Glutamatergic neuron (in vitro differentiated cells): ENCODE results near the gene EXOSC5. TPM values are rescaled to one million over a fixed set of nuclear protein-coding genes. Genes with fewer than 3 reads are reported as not detected.

Source experiments
- DNase-seq: peaks from one replicate; pipeline ENCODE4 v3.0.0; 2022
- H3K27ac Mint-ChIP-seq: one replicate; pipeline ENCODE4 v1.8.0; 2020; ENCODE audit warnings: mild to moderate bottlenecking, mixed read lengths, inconsistent platforms; ENCODE audit not compliant: unreplicated experiment
- H3K27me3 Mint-ChIP-seq: one replicate; pipeline ENCODE4 v1.8.0; 2020; ENCODE audit warnings: mild to moderate bottlenecking, moderate library complexity, mixed read lengths, inconsistent platforms; ENCODE audit not compliant: unreplicated experiment
- H3K36me3 Mint-ChIP-seq: one replicate; pipeline ENCODE4 v1.8.0; 2020; ENCODE audit warnings: mild to moderate bottlenecking, mixed read lengths, inconsistent platforms; ENCODE audit not compliant: unreplicated experiment
- H3K4me1 Mint-ChIP-seq: one replicate; pipeline ENCODE4 v1.8.0; 2020; ENCODE audit warnings: mild to moderate bottlenecking, low read depth, mixed read lengths, inconsistent platforms; ENCODE audit not compliant: unreplicated experiment
- H3K4me3 Mint-ChIP-seq: one replicate; pipeline ENCODE4 v1.8.0; 2020; ENCODE audit warnings: mild to moderate bottlenecking, mixed read lengths, inconsistent platforms; ENCODE audit not compliant: unreplicated experiment
- H3K9me3 Mint-ChIP-seq: one replicate; pipeline ENCODE4 v1.8.0; 2020; ENCODE audit warnings: mild to moderate bottlenecking, moderate library complexity, mixed read lengths, inconsistent platforms; ENCODE audit not compliant: unreplicated experiment
- total RNA-seq: library from RNA; stranded (reverse); fragmentation: NEBNext Ultra II Directional; extraction: Animal tissue kit (Norgen Biotek cat#: 25700); gene quantifications from one replicate; pipeline ENCODE4 v1.2.1, GENCODE V29; 2021; ENCODE audit not compliant: unreplicated experiment
- TF ChIP-seq, protein P1 (sequence below): fragments of 200-600 bp; sonication (generic); IDR thresholded peaks from one replicate; pipeline ENCODE4 v1.5.0; 2021; ENCODE audit not compliant: partially characterized antibody, unreplicated experiment

Gene EXOSC5
- total RNA-seq, 1 donor from 2014 or later = 18.2 TPM

DNA sequence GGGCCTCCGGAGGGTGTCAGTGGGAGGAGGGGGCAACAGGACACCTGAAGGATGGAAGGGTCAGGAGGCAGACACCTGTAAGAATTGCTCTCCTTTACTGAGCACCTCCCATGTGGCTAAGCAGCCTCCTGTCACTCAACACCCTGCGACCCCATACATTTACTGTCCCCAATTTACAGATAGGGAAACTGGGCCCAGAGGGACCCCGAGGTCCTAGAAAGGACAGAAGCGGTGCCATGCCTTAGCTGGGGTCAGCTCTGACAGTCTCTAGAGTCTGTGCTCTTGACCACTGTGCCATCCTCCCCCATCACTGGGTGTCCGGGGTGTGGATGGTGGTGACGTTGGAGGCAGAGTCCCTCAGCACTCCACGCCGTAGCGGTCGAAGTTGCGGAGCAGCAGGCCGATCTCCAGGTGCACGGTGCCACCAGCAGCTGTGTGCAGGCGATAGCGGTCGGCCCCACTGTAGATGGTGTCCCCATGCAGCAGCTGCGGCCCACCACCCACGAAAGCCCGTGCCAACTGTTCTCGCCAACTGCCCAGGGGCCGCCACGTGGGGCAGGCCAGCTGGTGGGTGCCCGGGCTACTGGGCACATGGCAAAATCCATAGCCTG lies 42.7 kb downstream of the EXOSC5 start:
- peak overlapping the region; percentile 85 for H3K4me3 Mint-ChIP-seq
- H3K36me3 Mint-ChIP-seq = peaks cover 5% of the 10 kb centered on the region
- peak overlapping the region; percentile 11 for H3K27ac Mint-ChIP-seq
- H3K27me3 Mint-ChIP-seq = peaks cover 20% of the 10 kb centered on the region
- H3K9me3 Mint-ChIP-seq = peaks cover 12% of the 10 kb centered on the region
- TF ChIP-seq, protein P1, sequence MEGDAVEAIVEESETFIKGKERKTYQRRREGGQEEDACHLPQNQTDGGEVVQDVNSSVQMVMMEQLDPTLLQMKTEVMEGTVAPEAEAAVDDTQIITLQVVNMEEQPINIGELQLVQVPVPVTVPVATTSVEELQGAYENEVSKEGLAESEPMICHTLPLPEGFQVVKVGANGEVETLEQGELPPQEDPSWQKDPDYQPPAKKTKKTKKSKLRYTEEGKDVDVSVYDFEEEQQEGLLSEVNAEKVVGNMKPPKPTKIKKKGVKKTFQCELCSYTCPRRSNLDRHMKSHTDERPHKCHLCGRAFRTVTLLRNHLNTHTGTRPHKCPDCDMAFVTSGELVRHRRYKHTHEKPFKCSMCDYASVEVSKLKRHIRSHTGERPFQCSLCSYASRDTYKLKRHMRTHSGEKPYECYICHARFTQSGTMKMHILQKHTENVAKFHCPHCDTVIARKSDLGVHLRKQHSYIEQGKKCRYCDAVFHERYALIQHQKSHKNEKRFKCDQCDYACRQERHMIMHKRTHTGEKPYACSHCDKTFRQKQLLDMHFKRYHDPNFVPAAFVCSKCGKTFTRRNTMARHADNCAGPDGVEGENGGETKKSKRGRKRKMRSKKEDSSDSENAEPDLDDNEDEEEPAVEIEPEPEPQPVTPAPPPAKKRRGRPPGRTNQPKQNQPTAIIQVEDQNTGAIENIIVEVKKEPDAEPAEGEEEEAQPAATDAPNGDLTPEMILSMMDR = no peak
- H3K4me1 Mint-ChIP-seq = peaks cover 9% of the 10 kb centered on the region
- no peak for DNase-seq

DNA sequence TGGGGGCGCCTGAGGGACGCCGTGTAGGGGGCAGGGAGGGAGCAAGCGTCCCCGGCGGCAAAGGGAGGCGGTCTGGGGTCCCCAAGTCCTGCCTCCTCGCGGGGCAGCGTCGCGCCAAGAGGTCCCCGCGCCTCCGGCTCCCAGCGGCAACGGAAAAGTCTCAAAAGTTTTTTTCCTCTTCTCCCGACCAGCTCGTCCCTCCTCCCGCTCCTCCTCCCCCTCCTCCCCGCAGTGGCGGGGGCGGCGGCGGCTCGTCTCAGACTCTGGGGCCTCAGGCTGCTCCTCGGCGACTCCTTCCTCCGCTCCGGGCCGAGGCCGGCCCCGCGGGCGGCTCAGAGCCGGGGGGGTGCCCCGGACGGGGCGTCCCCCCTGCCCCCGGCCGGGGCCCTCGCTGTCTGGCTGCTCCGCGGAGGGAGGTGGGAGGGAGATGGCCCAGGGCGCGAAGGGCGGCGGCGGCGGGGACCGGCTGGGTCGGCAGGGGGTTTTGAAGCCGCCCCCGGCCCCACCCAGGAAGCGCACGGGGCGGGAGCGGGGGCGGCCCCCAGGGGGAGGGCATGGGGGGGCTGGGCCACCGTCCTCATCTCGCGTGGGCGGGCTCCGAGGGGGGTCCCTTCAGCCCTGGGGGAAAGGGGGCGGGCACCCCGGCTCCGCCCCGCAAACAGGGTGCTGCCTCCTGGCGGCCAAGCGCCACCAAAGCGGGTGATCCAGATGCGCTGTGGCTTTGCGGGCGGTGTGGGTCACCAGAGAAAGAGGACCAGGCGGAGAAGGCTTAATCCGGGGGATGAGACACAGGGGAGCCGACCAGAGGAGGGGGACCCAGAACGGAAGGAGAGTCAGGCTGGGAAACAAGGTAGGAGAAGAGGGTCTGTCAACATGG lies 43.5 kb downstream of the EXOSC5 start, which contains the start of gene TGFB1:
TGFB1 (minus strand) TSS at position 457 of the 877 bp plus-strand sequence. CDS start 878 bp downstream, outside the sequence.
- DNase-seq = peak; percentile 88
- peaks cover 20% of the 10 kb centered on the region for H3K27me3 Mint-ChIP-seq
- H3K4me1 Mint-ChIP-seq = peaks cover 9% of the 10 kb centered on the region
- TF ChIP-seq, protein P1 = peak; percentile 88
- H3K9me3 Mint-ChIP-seq = peaks cover 12% of the 10 kb centered on the region
- peaks cover 5% of the 10 kb centered on the region for H3K36me3 Mint-ChIP-seq
- H3K27ac Mint-ChIP-seq = peak within 1 kb of the TSS; percentile 75
- H3K4me3 Mint-ChIP-seq = peak within 1 kb of the TSS; percentile 99

DNA sequence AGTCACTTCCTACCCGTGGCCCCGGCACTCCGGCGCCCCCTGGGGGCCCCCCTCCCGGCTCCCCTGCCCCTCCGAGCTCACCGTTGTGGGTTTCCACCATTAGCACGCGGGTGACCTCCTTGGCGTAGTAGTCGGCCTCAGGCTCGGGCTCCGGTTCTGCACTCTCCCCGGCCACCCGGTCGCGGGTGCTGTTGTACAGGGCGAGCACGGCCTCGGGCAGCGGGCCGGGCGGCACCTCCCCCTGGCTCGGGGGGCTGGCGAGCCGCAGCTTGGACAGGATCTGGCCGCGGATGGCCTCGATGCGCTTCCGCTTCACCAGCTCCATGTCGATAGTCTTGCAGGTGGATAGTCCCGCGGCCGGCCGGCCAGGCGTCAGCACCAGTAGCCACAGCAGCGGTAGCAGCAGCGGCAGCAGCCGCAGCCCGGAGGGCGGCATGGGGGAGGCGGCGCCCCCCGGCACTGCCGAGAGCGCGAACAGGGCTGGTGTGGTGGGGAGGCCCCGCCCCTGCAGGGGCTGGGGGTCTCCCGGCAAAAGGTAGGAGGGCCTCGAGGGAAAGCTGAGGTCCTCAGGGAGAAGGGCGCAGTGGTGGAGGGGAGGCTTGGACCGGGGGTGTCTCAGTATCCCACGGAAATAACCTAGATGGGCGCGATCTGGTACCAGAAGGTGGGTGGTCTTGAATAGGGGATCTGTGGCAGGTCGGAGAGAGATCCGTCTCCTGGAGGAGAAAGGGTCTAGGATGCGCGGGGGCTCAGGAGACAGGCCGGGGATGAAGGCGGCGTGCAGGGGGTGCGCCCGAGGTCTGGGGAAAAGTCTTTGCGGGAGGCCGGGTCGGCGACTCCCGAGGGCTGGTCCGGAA lies 44.3 kb downstream of the EXOSC5 start:
- Mint-ChIP-seq H3K27ac (peak overlapping the region; percentile 75), H3K9me3 (peaks cover 12% of the 10 kb centered on the region), H3K4me3 (peak overlapping the region; percentile 99), H3K27me3 (peaks cover 20% of the 10 kb centered on the region), H3K36me3 (peaks cover 5% of the 10 kb centered on the region), H3K4me1 (peaks cover 9% of the 10 kb centered on the region)
- TF ChIP-seq, protein P1 = peak; percentile 10
- peak; percentile 66 for DNase-seq

DNA sequence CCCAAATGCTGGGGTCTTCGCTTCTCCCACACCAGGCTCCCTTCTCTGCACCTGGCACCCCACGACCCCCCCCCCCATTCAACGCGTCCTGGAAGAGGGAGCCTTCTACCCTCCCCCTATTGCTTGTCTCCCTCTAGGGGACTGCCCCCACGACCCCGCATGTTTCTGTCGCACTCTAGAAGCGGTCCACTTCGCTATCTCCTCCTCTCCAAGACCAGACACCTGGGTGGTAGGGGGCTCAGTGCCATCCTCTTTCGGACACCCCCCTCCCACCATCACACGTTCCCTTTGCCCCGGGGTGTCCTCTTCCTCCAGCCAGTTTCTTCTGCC lies 44.9 kb downstream of the EXOSC5 start:
- no peak for DNase-seq
- TF ChIP-seq, protein P1 = no peak
- H3K27me3 Mint-ChIP-seq = peaks cover 20% of the 10 kb centered on the region
- H3K27ac Mint-ChIP-seq = no peak overlapping the region
- H3K4me3 Mint-ChIP-seq = peak overlapping the region; percentile 99
- H3K9me3 Mint-ChIP-seq = peaks cover 12% of the 10 kb centered on the region
- peaks cover 9% of the 10 kb centered on the region for H3K4me1 Mint-ChIP-seq
- H3K36me3 Mint-ChIP-seq = peaks cover 5% of the 10 kb centered on the region
